ENCODE data around the gene UPB1. TPM values are rescaled to one million over a fixed set of nuclear protein-coding genes. Genes with fewer than 3 reads are reported as not detected.
A peak's percentile ranks its signal among the peaks of the same experiment; 100 is the strongest.

The UPB1 gene
- total RNA-seq, 2 experiments from 2014 or later = 0.40 to 0.67 TPM

DNA sequence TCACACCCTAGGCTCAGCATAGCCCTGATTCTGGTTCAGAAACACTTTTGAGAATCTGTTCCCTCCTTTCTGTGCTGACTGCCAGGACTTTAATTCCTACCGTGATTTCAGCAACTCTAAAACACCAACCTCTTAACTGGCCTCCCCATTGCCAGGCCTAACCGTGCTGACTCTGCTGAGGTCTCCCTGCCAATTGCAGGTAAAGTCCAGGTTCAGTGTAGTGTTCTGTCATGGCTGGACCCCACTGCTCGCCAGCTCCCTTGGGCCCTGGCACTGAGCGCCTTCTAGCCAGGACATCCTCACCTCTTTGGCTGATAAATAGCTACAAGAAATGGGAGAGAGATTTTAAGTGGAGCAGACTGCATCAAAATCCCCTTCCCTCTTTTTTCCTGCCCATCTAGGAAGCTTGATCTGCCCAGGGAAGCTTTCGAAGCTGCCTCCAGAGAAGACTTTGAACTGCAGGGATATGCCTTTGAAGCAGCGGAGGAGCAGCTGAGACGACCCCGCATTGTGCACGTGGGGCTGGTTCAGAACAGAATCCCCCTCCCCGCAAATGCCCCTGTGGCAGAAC is 4.7 kb downstream of the UPB1 start:
- peaks cover 20% of the 10 kb centered on the region for H3K27me3 Mint-ChIP-seq
- POLR2A ChIA-PET = no interaction called here
- no peaks in the 10 kb centered on the region for H3K36me3 Mint-ChIP-seq (ENCODE audit: low read depth)
- no peak for DNase-seq
- H3K4me3 Mint-ChIP-seq = no peak overlapping the region
- CTCF ChIA-PET = interaction anchor here (0.6 to 1.3 kb wide), 2 partner anchors 11 to 19 kb away, joined by 3 read pairs; no protein-coding TSS in a partner anchor
- no peaks in the 10 kb centered on the region for H3K9me3 Mint-ChIP-seq
- H3K4me1 Mint-ChIP-seq = peaks cover 20% of the 10 kb centered on the region
- no peak overlapping the region for H3K27ac Mint-ChIP-seq

DNA sequence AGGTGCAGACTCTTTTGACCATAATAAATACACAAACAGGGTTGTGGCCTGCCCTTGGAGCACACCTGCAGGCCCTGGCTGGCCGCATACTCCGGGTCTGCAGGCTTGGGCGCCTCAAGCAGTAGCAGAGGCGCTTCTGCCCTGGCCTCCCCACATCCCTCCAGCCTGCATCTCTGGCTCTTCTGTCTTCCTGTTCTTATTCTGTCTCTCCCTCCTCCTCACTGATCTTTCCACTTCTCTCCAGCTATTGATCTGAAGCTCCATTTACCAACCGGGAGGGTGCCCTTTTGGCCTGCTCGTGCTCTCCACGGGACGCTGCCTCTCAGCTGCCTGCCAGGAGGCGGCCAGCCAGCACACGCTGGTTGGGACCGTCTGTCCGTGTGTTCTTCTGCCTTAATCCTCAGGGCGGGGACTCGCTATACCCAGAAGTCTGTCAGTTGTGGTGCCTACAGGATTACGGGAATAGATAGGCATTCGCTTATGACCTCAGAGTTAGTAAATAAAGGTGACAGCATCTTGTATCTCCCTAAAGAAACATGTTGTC is 5.2 kb downstream of the UPB1 start:
- Mint-ChIP-seq H3K36me3 (ENCODE audit: low read depth) (no peaks in the 10 kb centered on the region), H3K4me3 (no peak overlapping the region), H3K27me3 (peaks cover 15% of the 10 kb centered on the region), H3K4me1 (peaks cover 20% of the 10 kb centered on the region), H3K9me3 (no peaks in the 10 kb centered on the region), H3K27ac (no peak overlapping the region)
- no peak for DNase-seq
- ChIA-PET CTCF (interaction anchor here (0.6 to 1.3 kb wide), 2 partner anchors 11 to 19 kb away, joined by 3 read pairs; no protein-coding TSS in a partner anchor), POLR2A (no interaction called here)

DNA sequence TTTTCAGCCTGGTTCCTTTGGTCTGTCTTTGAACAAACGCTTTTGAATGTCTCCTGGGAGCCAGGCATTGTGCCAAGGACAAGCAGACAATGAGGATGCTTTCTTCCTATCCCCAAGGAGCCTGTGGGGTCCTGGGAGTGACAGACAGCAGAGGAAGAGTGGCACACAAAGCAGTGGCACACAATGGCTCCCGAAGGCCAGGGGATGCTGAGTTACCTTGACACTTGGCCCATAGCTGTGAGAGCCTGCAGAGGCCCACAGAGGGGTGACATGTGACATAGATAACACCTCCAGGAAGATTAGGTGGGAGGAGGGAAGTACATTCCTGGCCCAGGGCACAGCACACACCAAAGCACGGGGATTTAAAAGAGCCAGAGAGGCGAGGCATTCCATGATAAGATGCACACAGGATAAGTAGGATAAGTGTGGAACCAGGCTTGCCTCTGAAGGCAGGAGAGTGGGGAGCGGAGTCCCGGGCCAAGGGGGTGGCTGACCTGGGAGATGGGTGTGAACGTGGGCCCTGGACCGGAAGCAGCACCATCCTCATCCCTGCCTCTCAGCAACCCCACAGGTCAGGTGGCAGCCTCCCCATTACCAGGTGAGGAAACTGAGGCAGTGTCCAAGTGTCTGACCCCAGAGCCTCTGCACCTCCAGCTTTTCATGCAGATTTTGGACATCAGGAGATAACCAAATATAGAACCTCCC is 6.3 kb downstream of the UPB1 start:
- Mint-ChIP-seq H3K4me1 (peaks cover 20% of the 10 kb centered on the region), H3K27ac (no peak overlapping the region), H3K9me3 (no peaks in the 10 kb centered on the region), H3K36me3 (ENCODE audit: low read depth) (no peaks in the 10 kb centered on the region), H3K27me3 (peaks cover 7% of the 10 kb centered on the region), H3K4me3 (no peak overlapping the region)
- ChIA-PET POLR2A (no interaction called here), CTCF (interaction anchor here (1.1 kb wide), 1 partner anchor 77 kb away, joined by 5 read pairs; no protein-coding TSS in a partner anchor)
- no peak for DNase-seq

DNA sequence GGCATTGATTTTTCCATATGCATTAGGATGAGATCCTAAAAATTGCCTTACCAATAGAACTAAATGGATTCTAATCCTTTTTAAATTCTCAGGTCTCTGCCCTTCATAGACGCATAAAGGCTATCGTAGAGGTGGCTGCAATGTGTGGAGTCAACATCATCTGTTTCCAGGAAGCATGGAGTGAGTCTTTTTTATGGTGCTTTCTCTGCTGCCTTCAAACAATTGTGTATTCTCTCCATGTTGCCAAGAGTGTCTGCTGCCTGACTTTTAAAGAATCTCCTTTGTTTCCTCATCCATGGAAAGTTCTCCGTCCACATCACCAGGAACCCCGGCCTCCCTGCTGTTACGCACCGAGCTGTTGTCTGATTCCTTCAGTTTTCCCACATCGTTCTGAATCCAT is 6.9 kb downstream of the UPB1 start:
- Mint-ChIP-seq H3K36me3 (ENCODE audit: low read depth) (no peaks in the 10 kb centered on the region), H3K4me3 (no peak overlapping the region), H3K4me1 (peaks cover 24% of the 10 kb centered on the region), H3K9me3 (no peaks in the 10 kb centered on the region), H3K27me3 (peaks cover 4% of the 10 kb centered on the region), H3K27ac (no peak overlapping the region)
- ChIA-PET POLR2A (no interaction called here), CTCF (interaction anchor here (0.9 to 1.3 kb wide), 3 partner anchors 28 to 84 kb away, joined by 4 to 7 read pairs (median 5); no protein-coding TSS in a partner anchor)
- DNase-seq = no peak

DNA sequence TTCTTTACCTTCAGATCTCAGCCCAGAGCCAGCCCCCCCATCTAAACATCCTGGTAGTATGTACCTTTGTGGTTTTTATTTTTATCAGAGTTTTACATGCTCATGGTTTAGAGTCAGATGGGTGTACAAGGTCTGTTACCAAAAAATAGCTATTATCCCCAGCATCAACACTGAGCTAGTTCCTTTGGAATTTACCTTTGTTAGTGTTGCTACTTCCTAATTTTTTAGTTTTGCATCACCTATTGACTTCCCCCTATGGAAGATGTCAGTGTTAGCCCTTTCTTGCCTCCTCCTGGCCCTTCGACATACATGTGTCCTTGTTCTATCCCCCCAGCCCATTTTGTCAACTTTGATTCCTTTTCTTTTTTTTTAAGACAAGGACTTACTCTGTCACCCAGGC is 7.4 kb downstream of the UPB1 start:
- no peaks in the 10 kb centered on the region for H3K36me3 Mint-ChIP-seq (ENCODE audit: low read depth)
- no peaks in the 10 kb centered on the region for H3K9me3 Mint-ChIP-seq
- CTCF ChIA-PET = interaction anchor here (0.5 to 2.1 kb wide), 5 partner anchors 28 to 158 kb away, joined by 3 to 7 read pairs (median 5); no protein-coding TSS in a partner anchor
- DNase-seq = no peak
- no peak overlapping the region for H3K27ac Mint-ChIP-seq
- H3K4me3 Mint-ChIP-seq = no peak overlapping the region
- H3K27me3 Mint-ChIP-seq = peaks cover 4% of the 10 kb centered on the region
- H3K4me1 Mint-ChIP-seq = peaks cover 21% of the 10 kb centered on the region
- POLR2A ChIA-PET = no interaction called here

DNA sequence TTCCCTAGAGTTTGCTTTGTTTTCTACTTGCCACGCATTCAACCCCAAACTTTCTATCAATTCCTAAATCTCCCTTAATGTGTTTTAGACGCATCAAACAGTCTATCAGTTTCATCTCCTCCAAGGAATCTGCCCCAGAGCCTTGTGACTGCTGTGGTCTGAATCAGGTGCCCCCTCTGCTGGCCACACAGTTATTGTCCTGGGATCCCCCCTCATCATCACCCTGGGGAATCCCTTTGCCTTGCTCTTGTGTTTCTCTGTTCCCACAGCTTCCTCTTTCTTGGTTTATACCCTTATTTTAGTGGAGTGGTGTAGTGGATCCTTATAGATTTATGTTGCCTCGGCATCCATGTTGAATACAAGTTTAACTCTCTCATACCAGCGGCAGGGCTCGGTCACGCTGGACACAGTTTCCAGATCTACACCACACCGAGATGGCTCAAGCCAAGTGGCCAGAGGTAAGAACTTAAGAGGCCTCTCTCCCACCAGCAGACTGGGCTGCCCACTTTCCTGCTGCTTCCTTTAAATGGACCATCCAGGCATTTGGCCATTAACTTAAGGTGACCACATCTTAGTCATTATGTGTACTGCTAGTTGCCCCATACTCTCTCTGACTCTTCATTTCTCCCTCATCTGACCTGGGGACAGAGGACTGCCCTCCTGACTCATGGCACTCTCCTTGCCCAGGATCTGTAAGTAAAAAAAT is 8.2 kb downstream of the UPB1 start:
- ChIA-PET CTCF (interaction anchor here (0.5 to 2.1 kb wide), 5 partner anchors 27 to 159 kb away, joined by 3 to 7 read pairs (median 5); no protein-coding TSS in a partner anchor), POLR2A (no interaction called here)
- Mint-ChIP-seq H3K27me3 (peaks cover 4% of the 10 kb centered on the region), H3K4me1 (peaks cover 14% of the 10 kb centered on the region), H3K9me3 (no peaks in the 10 kb centered on the region), H3K36me3 (ENCODE audit: low read depth) (no peaks in the 10 kb centered on the region), H3K4me3 (no peak overlapping the region), H3K27ac (no peak overlapping the region)
- peak; percentile 61 for DNase-seq

DNA sequence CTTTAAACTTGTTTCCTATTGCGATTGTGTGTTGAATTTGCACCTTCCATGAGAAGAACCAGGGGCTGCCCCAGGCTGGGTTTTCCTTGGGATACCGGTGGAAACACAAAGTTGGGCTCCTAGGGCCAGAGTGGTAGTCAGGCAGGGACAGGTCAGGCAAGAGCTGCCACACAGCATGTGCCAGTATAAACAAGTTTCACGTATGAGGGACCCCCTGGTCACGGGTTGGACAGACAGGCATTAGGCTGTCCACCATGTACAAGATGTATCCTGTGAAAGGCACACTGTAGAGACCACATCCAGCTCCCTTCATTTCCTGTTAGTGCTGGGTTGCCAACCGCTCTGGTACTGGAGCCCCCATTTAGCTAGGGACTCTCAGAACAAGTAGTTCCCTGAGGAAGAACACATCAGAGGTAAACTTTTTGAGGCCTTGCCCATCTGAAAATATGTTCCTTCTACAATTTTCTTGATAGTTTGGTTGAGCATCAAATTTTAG is 8.8 kb downstream of the UPB1 start:
- POLR2A ChIA-PET = no interaction called here
- Mint-ChIP-seq H3K36me3 (ENCODE audit: low read depth) (no peaks in the 10 kb centered on the region), H3K27ac (no peak overlapping the region), H3K27me3 (peaks cover 7% of the 10 kb centered on the region), H3K4me1 (peaks cover 8% of the 10 kb centered on the region), H3K4me3 (no peak overlapping the region), H3K9me3 (no peaks in the 10 kb centered on the region)
- CTCF ChIA-PET = interaction anchor here (2.1 kb wide), 2 partner anchors 80 to 83 kb away, joined by 5 to 7 read pairs; no protein-coding TSS in a partner anchor
- no peak for DNase-seq

DNA sequence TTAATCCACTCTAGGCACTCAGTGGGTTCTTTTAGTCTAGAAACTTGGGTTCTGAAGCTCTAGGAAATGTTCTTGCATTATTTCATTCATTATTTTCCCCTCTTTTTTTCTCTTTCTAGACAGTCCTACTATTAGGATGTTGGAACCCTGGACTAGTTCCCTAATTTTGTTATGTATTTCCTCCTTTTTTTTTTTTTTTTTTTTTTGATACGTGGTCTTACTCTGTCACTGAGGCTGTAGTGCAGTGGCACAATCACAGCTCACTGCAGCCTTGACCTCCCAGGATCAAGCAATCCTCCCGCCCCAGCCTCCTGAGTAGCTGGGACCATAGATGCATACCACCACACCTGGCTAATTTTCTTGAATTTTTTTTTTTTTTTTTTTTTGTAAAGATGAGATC is 9.4 kb downstream of the UPB1 start:
- no peak overlapping the region for H3K27ac Mint-ChIP-seq
- ChIA-PET CTCF (interaction anchor here (1.0 to 2.1 kb wide), 4 partner anchors 8 to 83 kb away, joined by 3 to 7 read pairs (median 5); no protein-coding TSS in a partner anchor), POLR2A (no interaction called here)
- no peaks in the 10 kb centered on the region for H3K36me3 Mint-ChIP-seq (ENCODE audit: low read depth)
- peaks cover 9% of the 10 kb centered on the region for H3K27me3 Mint-ChIP-seq
- peaks cover 8% of the 10 kb centered on the region for H3K4me1 Mint-ChIP-seq
- DNase-seq = no peak
- H3K4me3 Mint-ChIP-seq = no peak overlapping the region
- H3K9me3 Mint-ChIP-seq = no peaks in the 10 kb centered on the region

DNA sequence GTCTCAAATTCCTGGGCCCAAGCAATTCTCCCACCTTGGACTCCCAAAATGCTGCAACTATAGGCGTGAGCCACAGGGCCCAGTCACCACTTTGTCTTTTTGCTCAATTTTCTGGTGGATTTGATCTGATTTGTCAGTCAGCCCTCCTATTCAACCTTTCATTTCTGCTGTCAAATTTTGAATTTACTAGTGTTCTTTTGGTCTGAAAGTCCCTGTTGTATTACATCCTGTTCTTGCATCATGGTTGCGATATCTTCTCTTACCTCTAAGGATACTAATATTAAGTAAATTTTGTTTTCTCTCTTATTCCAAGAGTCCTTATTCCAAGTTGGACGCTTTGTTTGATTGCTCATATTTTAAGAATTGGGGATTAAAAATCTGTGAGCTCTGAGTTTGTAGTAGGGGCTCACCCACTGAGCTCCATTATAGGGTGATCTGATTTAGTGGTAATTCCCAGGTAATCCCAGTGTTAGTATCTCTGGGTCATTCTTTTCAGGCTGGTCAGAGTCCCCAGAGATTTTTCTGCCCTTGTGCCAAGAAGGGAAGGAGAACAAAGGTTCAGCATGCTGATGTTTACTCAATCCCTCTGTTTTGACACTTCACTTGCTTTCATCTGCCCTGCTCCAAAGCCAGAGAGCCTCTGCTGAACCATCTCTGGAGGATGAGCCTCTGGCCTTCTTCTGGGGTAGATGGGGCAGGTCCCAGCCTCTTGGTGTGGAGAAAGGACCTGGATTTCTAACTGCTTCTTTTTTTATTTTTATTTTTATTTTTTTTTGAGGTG is 10.0 kb downstream of the UPB1 start:
- CTCF ChIA-PET = interaction anchor here (1.0 to 2.1 kb wide), 3 partner anchors 8 to 84 kb away, joined by 3 to 5 read pairs (median 5); no protein-coding TSS in a partner anchor
- H3K27me3 Mint-ChIP-seq = peaks cover 14% of the 10 kb centered on the region
- POLR2A ChIA-PET = no interaction called here
- peaks cover 8% of the 10 kb centered on the region for H3K4me1 Mint-ChIP-seq
- DNase-seq = no peak
- H3K4me3 Mint-ChIP-seq = no peak overlapping the region
- H3K36me3 Mint-ChIP-seq (ENCODE audit: low read depth) = no peaks in the 10 kb centered on the region
- H3K27ac Mint-ChIP-seq = no peak overlapping the region
- H3K9me3 Mint-ChIP-seq = no peaks in the 10 kb centered on the region

DNA sequence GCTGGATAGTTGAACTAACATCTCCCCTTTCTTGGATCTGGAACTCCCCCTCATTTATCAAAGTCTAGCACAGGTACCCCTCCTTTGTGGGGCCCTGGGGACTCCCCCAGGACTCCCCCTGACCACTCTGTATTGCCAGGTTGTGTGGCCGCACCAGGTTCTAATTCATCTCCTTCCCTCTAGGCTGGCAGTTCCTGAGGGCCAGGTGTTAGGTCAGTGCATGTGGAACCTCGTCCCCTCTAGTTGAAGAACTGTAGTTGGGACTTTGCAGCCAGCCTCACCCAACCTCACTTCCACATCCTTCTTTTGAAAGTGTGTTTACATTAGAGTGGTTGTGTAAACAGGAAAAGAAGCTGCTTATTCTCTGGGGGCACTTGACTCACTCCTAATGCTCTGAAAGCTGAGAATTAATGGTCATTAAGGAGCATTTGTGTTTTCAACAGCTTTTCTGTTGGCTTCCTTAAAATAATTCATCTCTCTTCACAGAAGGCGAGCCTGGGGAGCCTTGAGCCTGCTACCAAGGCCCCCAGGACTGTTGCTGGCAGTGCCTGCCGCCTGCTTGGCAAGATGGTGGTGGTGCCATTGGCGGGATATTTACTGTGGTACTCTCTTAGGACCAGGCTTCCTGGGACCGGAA is 11.8 kb downstream of the UPB1 start:
- Mint-ChIP-seq H3K27ac (no peak overlapping the region), H3K27me3 (peaks cover 10% of the 10 kb centered on the region), H3K36me3 (ENCODE audit: low read depth) (no peaks in the 10 kb centered on the region), H3K4me3 (no peak overlapping the region), H3K4me1 (peaks cover 20% of the 10 kb centered on the region), H3K9me3 (no peaks in the 10 kb centered on the region)
- DNase-seq = no peak
- CTCF ChIA-PET = interaction anchor here (1.0 to 1.2 kb wide), 3 partner anchors 10 to 176 kb away, joined by 3 to 7 read pairs (median 3); no protein-coding TSS in a partner anchor
- POLR2A ChIA-PET = no interaction called here

DNA sequence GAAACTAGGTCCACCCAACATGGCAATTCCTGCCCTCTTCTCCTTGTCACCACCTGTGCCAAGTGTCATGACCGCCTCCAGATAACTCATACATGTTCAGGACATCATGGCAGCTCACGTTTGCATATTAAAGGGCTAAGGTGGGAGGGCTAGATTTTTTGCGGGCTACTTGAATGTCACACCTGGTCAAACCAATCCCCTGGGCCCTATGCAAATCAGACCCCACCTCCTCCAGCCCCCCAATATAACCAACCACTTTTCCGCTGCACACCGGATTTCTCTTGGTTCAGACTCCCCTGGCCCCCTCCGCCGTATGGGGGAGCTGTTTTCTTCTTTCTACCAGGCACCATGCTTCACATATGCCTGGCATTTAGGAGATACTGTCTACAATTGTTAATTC is 12.6 kb downstream of the UPB1 start:
- Mint-ChIP-seq H3K9me3 (no peaks in the 10 kb centered on the region), H3K4me3 (no peak overlapping the region), H3K4me1 (peaks cover 23% of the 10 kb centered on the region)

More for the DNA sequence above, 12.6 kb downstream of the UPB1 start:
- Mint-ChIP-seq H3K36me3 (ENCODE audit: low read depth) (no peaks in the 10 kb centered on the region), H3K27ac (no peak overlapping the region), H3K27me3 (peaks cover 10% of the 10 kb centered on the region)
- DNase-seq = no peak
- ChIA-PET CTCF (interaction anchor here (1.0 to 1.2 kb wide), 2 partner anchors 11 to 177 kb away, joined by 3 to 7 read pairs; no protein-coding TSS in a partner anchor), POLR2A (no interaction called here)

All from activated CD4-positive, alpha-beta T cell treated with anti-CD3 and anti-CD28 coated beads, Interleukin-2, amount 10 ng/mL, durations not matched to agents 7 days and 5 days (primary cell).